CD14-positive monocyte (primary cell): ENCODE measurements around the gene CRYBG1. TPM values are rescaled to one million over a fixed set of nuclear protein-coding genes. Genes with fewer than 3 reads are reported as not detected.

Source experiments
- DNase-seq, 3 donors: peaks; one replicate each; pipeline ENCODE4 v3.0.0-alpha.2; 2011 to 2022
- H2AFZ ChIP-seq: 2 replicates; pipeline ENCODE4 v1.6.0; 2012; ENCODE audit warnings: mild to moderate bottlenecking, low read depth, low read length, inconsistent platforms; ENCODE audit not compliant: insufficient read depth, poor library complexity, severe bottlenecking
- H3K27ac ChIP-seq, 2 donors: 1 replicate in 1 of 2; 2 replicates in 1 of 2; pipeline ENCODE4 v1.5.1; 2012 to 2013; ENCODE audit warnings: low read length in 2 of 2, control low read depth in 1 of 2, inconsistent platforms in 1 of 2, low read depth in 1 of 2, mild to moderate bottlenecking in 1 of 2
- H3K27me3 ChIP-seq, 2 donors: one replicate each; pipeline versions ENCODE4 v1.6.0 to v1.6.1; 2011 to 2013; ENCODE audit warnings: low read length in 2 of 2; ENCODE audit not compliant: control insufficient read depth in 2 of 2, insufficient read depth in 2 of 2
- H3K36me3 ChIP-seq, 2 donors: replicated peaks in 1 of 2; 1 replicate in 1 of 2; 2 replicates in 1 of 2; pipeline versions ENCODE4 v1.5.1 to v1.6.1; 2012 to 2013; ENCODE audit warnings: low read length in 2 of 2, control low read depth in 1 of 2, inconsistent platforms in 1 of 2, mild to moderate bottlenecking in 1 of 2; ENCODE audit not compliant: insufficient read depth in 2 of 2, control insufficient read depth in 1 of 2
- H3K4me1 ChIP-seq, 2 donors: 1 replicate in 1 of 2; 2 replicates in 1 of 2; pipeline versions ENCODE4 v1.5.1 to v1.6.1; 2012 to 2013; ENCODE audit warnings: low read length in 2 of 2, control low read depth in 1 of 2, inconsistent platforms in 1 of 2, mild to moderate bottlenecking in 1 of 2, moderate library complexity in 1 of 2; ENCODE audit not compliant: insufficient read depth in 2 of 2, control insufficient read depth in 1 of 2
- H3K4me2 ChIP-seq: replicated peaks from 2 replicates; pipeline ENCODE3; 2012; ENCODE audit warnings: low read length, moderate library complexity, mild to moderate bottlenecking; ENCODE audit not compliant: poor library complexity, severe bottlenecking; ENCODE audit errors: extremely low read depth
- H3K4me3 ChIP-seq, 3 experiments: fragments of 200-600 bp in 1 of 3; sonication (generic) in 1 of 3; replicated peaks in 1 of 3; 1 replicate in 2 of 3; 2 replicates in 1 of 3; pipeline ENCODE4 v1.5.1; 2011 to 2013; ENCODE audit warnings: low read length in 3 of 3, mild to moderate bottlenecking in 3 of 3, control low read depth in 2 of 3, low read depth in 2 of 3, inconsistent platforms in 1 of 3, moderate library complexity in 1 of 3
- H3K79me2 ChIP-seq: 2 replicates; pipeline ENCODE4 v1.6.0; 2012; ENCODE audit warnings: mild to moderate bottlenecking, control low read depth, inconsistent platforms, low read length, moderate library complexity; ENCODE audit not compliant: insufficient read depth
- H3K9ac ChIP-seq: 2 replicates; pipeline ENCODE4 v1.6.0; 2017; ENCODE audit warnings: low read length, mild to moderate bottlenecking; ENCODE audit not compliant: insufficient read depth, poor library complexity, severe bottlenecking
- H3K9me3 ChIP-seq, 2 donors: replicated peaks in 1 of 2; 1 replicate in 1 of 2; 2 replicates in 1 of 2; pipeline versions ENCODE4 v1.5.1 to v1.6.1; 2012 to 2013; ENCODE audit warnings: low read length in 2 of 2, control low read depth in 1 of 2; ENCODE audit not compliant: control insufficient read depth in 1 of 2, insufficient read depth in 1 of 2
- H4K20me1 ChIP-seq: 2 replicates; pipeline ENCODE4 v1.6.0; 2012; ENCODE audit warnings: mild to moderate bottlenecking, low read length, control low read depth, moderate library complexity; ENCODE audit not compliant: insufficient read depth
- H3K27ac Mint-ChIP-seq, 7 donors: one replicate each; pipeline ENCODE4 v1.8.0; 2020; ENCODE audit warnings: mild to moderate bottlenecking in 7 of 7, mixed read lengths in 7 of 7, moderate library complexity in 6 of 7, inconsistent platforms in 2 of 7
- H3K27me3 Mint-ChIP-seq, 3 donors: one replicate each; pipeline ENCODE4 v1.8.0; 2021 to 2022; ENCODE audit warnings: low read depth in 3 of 3, mild to moderate bottlenecking in 3 of 3, mixed read lengths in 3 of 3, moderate library complexity in 3 of 3, inconsistent platforms in 1 of 3
- H3K36me3 Mint-ChIP-seq, 2 donors: one replicate each; pipeline ENCODE4 v1.8.0; 2020; ENCODE audit warnings: mixed read lengths in 2 of 2, inconsistent platforms in 1 of 2, mild to moderate bottlenecking in 1 of 2
- H3K4me1 Mint-ChIP-seq: one replicate; pipeline ENCODE4 v1.8.0; 2020; ENCODE audit warnings: mild to moderate bottlenecking, mixed read lengths
- H3K4me3 Mint-ChIP-seq, 2 donors: one replicate each; pipeline ENCODE4 v1.8.0; 2020; ENCODE audit warnings: mild to moderate bottlenecking in 2 of 2, mixed read lengths in 2 of 2, moderate library complexity in 1 of 2
- H3K9me3 Mint-ChIP-seq, 7 donors: one replicate each; pipeline ENCODE4 v1.8.0; 2020 to 2022; ENCODE audit warnings: mixed read lengths in 7 of 7, mild to moderate bottlenecking in 6 of 7, moderate library complexity in 6 of 7, inconsistent platforms in 2 of 7
- WGBS: methylation state at CpG from one replicate; pipeline ENCODE4 v1.1.5; 2013; ENCODE audit warnings: missing lambda C conversion rate; ENCODE audit not compliant: insufficient coverage; 5-methylcytosine and 5-hydroxymethylcytosine counted together
- intact Hi-C, 2 donors: fragments of 100-400 bp; cut with micrococcal nuclease; formaldehyde crosslinking; loops; one replicate each; pipeline versions ENCODE4 v1.15.0 to v1.15.1; 2023
- polyA plus RNA-seq, 3 donors: library from polyadenylated mRNA; depleted of rRNA in 1 of 3; unstranded in 2 of 3; stranded (reverse) in 1 of 3; fragments of 300-500 nt in 2 of 3; fragments of >200 nt in 1 of 3; fragmentation: Illumina TruSeq in 2 of 3; gene quantifications; 1 replicate in 2 of 3; 2 replicates in 1 of 3; pipeline ENCODE4 v1.2.3, GENCODE V29; 2012 to 2021
- TF ChIP-seq, protein P1 (sequence below): fragments of 200-600 bp; IDR thresholded peaks from one replicate; pipeline ENCODE4 v1.8.0; 2022; ENCODE audit warnings: antibody characterized with exemption, mild to moderate bottlenecking

Gene CRYBG1
- polyA plus RNA-seq, 3 donors: 7.9 to 11.9 (median 11.1) TPM

DNA sequence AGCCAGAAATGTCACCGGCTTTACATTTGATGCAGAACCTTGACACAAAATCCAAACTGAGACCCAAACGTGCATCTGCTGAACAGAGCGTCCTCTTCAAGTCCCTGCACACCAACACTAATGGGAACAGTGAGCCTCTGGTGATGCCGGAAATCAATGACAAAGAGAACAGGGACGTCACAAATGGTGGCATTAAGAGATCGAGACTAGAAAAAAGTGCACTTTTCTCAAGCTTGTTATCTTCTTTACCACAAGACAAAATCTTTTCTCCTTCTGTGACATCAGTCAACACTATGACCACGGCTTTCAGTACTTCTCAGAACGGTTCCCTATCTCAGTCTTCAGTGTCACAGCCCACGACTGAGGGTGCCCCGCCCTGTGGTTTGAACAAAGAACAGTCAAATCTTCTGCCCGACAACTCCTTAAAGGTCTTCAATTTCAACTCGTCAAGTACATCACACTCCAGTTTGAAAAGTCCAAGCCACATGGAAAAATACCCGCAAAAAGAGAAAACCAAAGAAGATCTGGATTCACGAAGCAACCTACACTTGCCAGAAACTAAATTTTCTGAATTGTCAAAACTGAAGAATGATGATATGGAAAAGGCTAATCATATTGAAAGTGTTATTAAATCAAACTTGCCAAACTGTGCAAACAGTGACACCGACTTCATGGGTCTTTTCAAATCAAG, 160.3 kb downstream of the CRYBG1 start:
- peak overlapping the region; percentile 96 to 100 for H3K27ac ChIP-seq
- no peaks in the 10 kb centered on the region for H3K9me3 ChIP-seq
- Mint-ChIP-seq H3K27me3 (peaks cover 0 to 2% (median 1%) of the 10 kb centered on the region in 3 donors), H3K9me3 (no peaks in the 10 kb centered on the region), H3K4me3 (peak overlapping the region; percentile 73 to 94), H3K4me1 (peaks cover 87% of the 10 kb centered on the region), H3K36me3 (peaks cover 17 to 21% of the 10 kb centered on the region in 2 donors), H3K27ac (peak overlapping the region; percentile 97 to 100 (median 100))
- H3K9ac ChIP-seq: peak overlapping the region; percentile 74
- peak overlapping the region; percentile 80 for H3K4me2 ChIP-seq
- peaks cover 90 to 100% of the 10 kb centered on the region in 2 donors for H3K4me1 ChIP-seq
- TF ChIP-seq, protein P1, sequence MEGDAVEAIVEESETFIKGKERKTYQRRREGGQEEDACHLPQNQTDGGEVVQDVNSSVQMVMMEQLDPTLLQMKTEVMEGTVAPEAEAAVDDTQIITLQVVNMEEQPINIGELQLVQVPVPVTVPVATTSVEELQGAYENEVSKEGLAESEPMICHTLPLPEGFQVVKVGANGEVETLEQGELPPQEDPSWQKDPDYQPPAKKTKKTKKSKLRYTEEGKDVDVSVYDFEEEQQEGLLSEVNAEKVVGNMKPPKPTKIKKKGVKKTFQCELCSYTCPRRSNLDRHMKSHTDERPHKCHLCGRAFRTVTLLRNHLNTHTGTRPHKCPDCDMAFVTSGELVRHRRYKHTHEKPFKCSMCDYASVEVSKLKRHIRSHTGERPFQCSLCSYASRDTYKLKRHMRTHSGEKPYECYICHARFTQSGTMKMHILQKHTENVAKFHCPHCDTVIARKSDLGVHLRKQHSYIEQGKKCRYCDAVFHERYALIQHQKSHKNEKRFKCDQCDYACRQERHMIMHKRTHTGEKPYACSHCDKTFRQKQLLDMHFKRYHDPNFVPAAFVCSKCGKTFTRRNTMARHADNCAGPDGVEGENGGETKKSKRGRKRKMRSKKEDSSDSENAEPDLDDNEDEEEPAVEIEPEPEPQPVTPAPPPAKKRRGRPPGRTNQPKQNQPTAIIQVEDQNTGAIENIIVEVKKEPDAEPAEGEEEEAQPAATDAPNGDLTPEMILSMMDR: no peak
- no peaks in the 10 kb centered on the region for H3K27me3 ChIP-seq
- H4K20me1 ChIP-seq: no peaks in the 10 kb centered on the region
- peak overlapping the region; percentile 12 to 65 (median 55) for H3K4me3 ChIP-seq
- peak; percentile 82 to 85 (median 84) for DNase-seq
- no peak overlapping the region for H2AFZ ChIP-seq
- 25% methylated on average over 12 of the region's 15 CpGs for WGBS
- H3K36me3 ChIP-seq: peaks cover 9 to 11% of the 10 kb centered on the region in 2 donors
- intact Hi-C loops: no loop called here
- peaks cover 86% of the 10 kb centered on the region for H3K79me2 ChIP-seq

DNA sequence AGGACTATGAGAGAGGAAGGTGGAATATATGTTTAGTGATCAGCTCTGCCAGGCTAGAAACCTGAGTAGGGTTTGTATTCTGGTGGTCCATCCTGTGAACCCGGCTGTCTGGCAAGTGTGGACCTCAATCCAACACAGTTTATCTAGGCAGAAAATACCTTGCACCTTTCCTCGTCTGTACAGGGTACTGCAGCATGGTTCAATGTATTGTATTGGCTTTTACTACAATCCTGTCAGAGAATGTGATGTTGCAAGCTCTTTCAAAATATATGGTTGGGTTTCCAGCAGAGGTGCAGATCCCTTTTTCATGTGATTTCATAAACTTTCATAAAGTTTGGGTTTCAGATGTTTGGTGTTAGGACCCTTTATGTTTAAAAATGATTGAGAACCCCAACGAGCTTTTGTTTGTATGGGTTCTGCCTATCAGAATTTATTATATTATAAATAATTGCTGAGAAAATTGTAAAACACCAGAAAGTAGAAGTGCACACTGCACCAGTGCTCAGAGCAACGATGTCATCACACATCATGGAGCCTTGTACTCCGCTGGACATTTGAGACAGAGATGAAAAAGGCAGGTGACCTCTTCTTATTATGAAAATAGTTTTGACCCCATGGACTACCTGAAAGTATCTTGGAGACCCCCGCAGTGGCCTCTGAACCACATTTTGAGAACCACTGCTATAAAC, 162.2 kb downstream of the CRYBG1 start:
- DNase-seq: peak in 2 of 3 donors; percentile 64 to 69

More for the DNA sequence above, 162.2 kb downstream of the CRYBG1 start:
- peaks cover 0 to 1% (median 0%) of the 10 kb centered on the region in 3 donors for H3K27me3 Mint-ChIP-seq
- no peaks in the 10 kb centered on the region for H3K9me3 Mint-ChIP-seq
- intact Hi-C loops: loop anchor here in 1 of 2 donors (2.0 kb wide), 1 partner anchor 14 kb away; no protein-coding TSS in a partner anchor
- H4K20me1 ChIP-seq: no peaks in the 10 kb centered on the region
- peak overlapping the region; percentile 60 to 100 for H3K27ac ChIP-seq
- H2AFZ ChIP-seq: no peak overlapping the region
- peaks cover 76% of the 10 kb centered on the region for H3K4me1 Mint-ChIP-seq
- H3K4me1 ChIP-seq: peaks cover 73 to 87% of the 10 kb centered on the region in 2 donors
- H3K27ac Mint-ChIP-seq: peak overlapping the region; percentile 97 to 100 (median 100)
- TF ChIP-seq, protein P1: no peak
- H3K27me3 ChIP-seq: no peaks in the 10 kb centered on the region
- H3K4me2 ChIP-seq: peak overlapping the region; percentile 80
- peaks cover 86% of the 10 kb centered on the region for H3K79me2 ChIP-seq
- peak overlapping the region; percentile 29 to 94 for H3K4me3 Mint-ChIP-seq
- H3K9me3 ChIP-seq: no peaks in the 10 kb centered on the region
- peak overlapping the region; percentile 74 for H3K9ac ChIP-seq
- H3K4me3 ChIP-seq: peak overlapping the region; percentile 17 to 65 (median 55)
- WGBS: no CpG with 5 or more reads among the region's 6 CpGs
- H3K36me3 ChIP-seq: peaks cover 25 to 29% of the 10 kb centered on the region in 2 donors
- H3K36me3 Mint-ChIP-seq: peaks cover 26 to 30% of the 10 kb centered on the region in 2 donors
